Motor neuron (in vitro differentiated cells): Measurements from ENCODE around the gene DNAAF3. TPM values are rescaled to one million over a fixed set of nuclear protein-coding genes. Genes with fewer than 3 reads are reported as not detected.

ENCODE experiments used
- total RNA-seq, 8 experiments: library from RNA; unstranded; fragments of 300-600 nt; gene quantifications; 2 replicates each; pipeline versions ENCODE4 v1.2.3 to v1.2.4, GENCODE V29; 2022

The DNAAF3 gene
- total RNA-seq, 8 experiments from 2014 or later, result 0.41 to 7.2 (median 1.4) TPM

Other genes starting within 250 kb of the DNAAF3 start
- under 1 TPM in 4 of 8 experiments, not detected in 4; 0.05 to 0.81 (median 0.21) TPM for gene NLRP7, start 219.1 kb downstream of the DNAAF3 start, total RNA-seq
- gene NLRP2, start 200.2 kb downstream of the DNAAF3 start, total RNA-seq, result 1 to 10 TPM in 3 of 8 experiments, under 1 TPM in 5; 0.10 to 4.3 (median 0.30) TPM
- gene GP6, start 128.3 kb downstream of the DNAAF3 start, total RNA-seq, result under 1 TPM in 7 of 8 experiments, not detected in 1; 0.14 to 1.00 (median 0.57) TPM
- gene RDH13, start 103.5 kb downstream of the DNAAF3 start, total RNA-seq, result 10 to 100 TPM in 6 of 8 experiments, 1 to 10 TPM in 2; 7.9 to 24.3 (median 14.1) TPM
- gene EPS8L1, start 90.7 kb downstream of the DNAAF3 start, total RNA-seq, result 10 to 100 TPM in 3 of 8 experiments, 1 to 10 TPM in 5; 2.2 to 38.1 (median 8.1) TPM
- gene PPP1R12C, start 49.0 kb downstream of the DNAAF3 start, total RNA-seq, result 10 to 100 TPM; 16.6 to 66.3 (median 36.7) TPM
- 10 to 100 TPM in 2 of 8 experiments, 1 to 10 TPM in 6; 1.2 to 36.8 (median 3.9) TPM for gene TNNT1, start 17.4 kb downstream of the DNAAF3 start, total RNA-seq
- 1 to 10 TPM in 7 of 8 experiments, not detected in 1; 2.9 to 8.5 (median 3.2) TPM for gene TNNI3, start 8.9 kb downstream of the DNAAF3 start, total RNA-seq
- gene SYT5, start 13.7 kb upstream of the DNAAF3 start, total RNA-seq, result 10 to 100 TPM in 4 of 8 experiments, 1 to 10 TPM in 4; 1.1 to 19.3 (median 8.7) TPM
- 10 to 100 TPM in 6 of 8 experiments, 1 to 10 TPM in 2; 4.0 to 59.0 (median 18.1) TPM for gene PTPRH, start 42.9 kb upstream of the DNAAF3 start, total RNA-seq
- gene TMEM86B, start 62.1 kb upstream of the DNAAF3 start, total RNA-seq, result 1 to 10 TPM in 7 of 8 experiments, under 1 TPM in 1; 0.81 to 3.1 (median 2.2) TPM
- gene PPP6R1, start 92.4 kb upstream of the DNAAF3 start, total RNA-seq, result 10 to 100 TPM; 18.3 to 77.0 (median 26.7) TPM
- gene HSPBP1, start 113.5 kb upstream of the DNAAF3 start, total RNA-seq, result 10 to 100 TPM; 20.6 to 37.3 (median 24.5) TPM
- 100 to 1,000 TPM in 1 of 8 experiments, 10 to 100 TPM in 6, 1 to 10 TPM in 1; 1.4 to 102 (median 77.8) TPM for gene BRSK1, start 117.4 kb upstream of the DNAAF3 start, total RNA-seq
- gene TMEM150B, start 158.7 kb upstream of the DNAAF3 start, total RNA-seq, result under 1 TPM in 3 of 8 experiments, not detected in 5; 0.11 to 0.62 (median 0.33) TPM
- 10 to 100 TPM in 6 of 8 experiments, 1 to 10 TPM in 2; 8.4 to 25.1 (median 20.9) TPM for gene KMT5C, start 173.3 kb upstream of the DNAAF3 start, total RNA-seq
- 10 to 100 TPM in 1 of 8 experiments, 1 to 10 TPM in 4, under 1 TPM in 3; 0.55 to 15.3 (median 1.2) TPM for gene COX6B2, start 188.1 kb upstream of the DNAAF3 start, total RNA-seq
- gene GARIN5B, start 196.6 kb upstream of the DNAAF3 start, total RNA-seq, result under 1 TPM in 6 of 8 experiments, not detected in 2; 0.05 to 0.71 (median 0.14) TPM
- 1 to 10 TPM in 2 of 8 experiments, under 1 TPM in 6; 0.10 to 2.4 (median 0.43) TPM for gene IL11, start 203.8 kb upstream of the DNAAF3 start, total RNA-seq
- gene TMEM190, start 210.2 kb upstream of the DNAAF3 start, total RNA-seq, result 1 to 10 TPM in 1 of 8 experiments, under 1 TPM in 2, not detected in 5; 0.46 to 8.4 (median 0.58) TPM
- under 1 TPM in 3 of 8 experiments, not detected in 5; 0.23 to 0.40 (median 0.25) TPM for gene TMEM238, start 217.7 kb upstream of the DNAAF3 start, total RNA-seq
- gene RPL28, start 219.3 kb upstream of the DNAAF3 start, total RNA-seq, result 1,000 to 10,000 TPM in 2 of 8 experiments, 100 to 1,000 TPM in 6; 362 to 1,444 (median 673) TPM
- gene UBE2S, start 241.2 kb upstream of the DNAAF3 start, total RNA-seq, result 10 to 100 TPM; 21.5 to 86.6 (median 37.8) TPM